GM12878 (cell line): Measurements from ENCODE around the gene ELAPOR1.

Experiments used
- BHLHE40 ChIP-seq, 2 experiments: fragments of 450-650 bp in 1 of 2; IDR thresholded peaks; 2 replicates each; pipeline ENCODE4 v1.6.1; 2011 to 2017; ENCODE audit warnings: low read depth in 2 of 2, borderline replicate concordance in 1 of 2, improper control_type of control experiment in 1 of 2, low read length in 1 of 2, mild to moderate bottlenecking in 1 of 2
- EZH2 ChIP-seq: IDR thresholded peaks from 2 replicates; pipeline ENCODE4 v1.6.1; 2012; ENCODE audit warnings: low read depth, mild to moderate bottlenecking, control low read depth, inconsistent platforms, low read length, borderline replicate concordance; ENCODE audit not compliant: control insufficient read depth
- GABPA ChIP-seq: IDR thresholded peaks from 2 replicates; pipeline ENCODE4 v1.6.1; 2014; ENCODE audit warnings: antibody characterized with exemption, low read depth, mild to moderate bottlenecking, inconsistent platforms
- POLR2A ChIP-seq: IDR thresholded peaks from 2 replicates; pipeline ENCODE4 v1.6.1; 2011; ENCODE audit warnings: low read depth, mild to moderate bottlenecking, low read length
- RFX5 ChIP-seq: IDR thresholded peaks from 2 replicates; pipeline ENCODE4 v1.6.1; 2011; ENCODE audit warnings: low read depth, low read length, improper control_type of control experiment
- SRF ChIP-seq, 2 experiments: IDR thresholded peaks; 2 replicates each; pipeline ENCODE4 v1.6.1; 2011; ENCODE audit warnings: low read depth in 2 of 2, low read length in 2 of 2, mild to moderate bottlenecking in 1 of 2, moderate library complexity in 1 of 2
- TF ChIP-seq, protein P1 (sequence below), 3 experiments: IDR thresholded peaks in 2 of 3; conservative IDR thresholded peaks in 1 of 3; 2 replicates each; pipeline ENCODE4 v1.5.1; 2011; ENCODE audit warnings: low read depth in 3 of 3, low read length in 3 of 3, mild to moderate bottlenecking in 3 of 3, control low read depth in 2 of 3, moderate library complexity in 2 of 3, inconsistent platforms in 1 of 3, mixed read lengths in 1 of 3; ENCODE audit not compliant: control insufficient read depth in 2 of 3, insufficient read depth in 1 of 3; ENCODE audit errors: extremely low read depth in 1 of 3
- TF ChIP-seq, protein P2 (sequence below): fragments of 450-650 bp; formaldehyde crosslinking; IDR thresholded peaks from 2 replicates; pipeline ENCODE4 v1.4.0; 2022; ENCODE audit warnings: mild to moderate bottlenecking, moderate library complexity

DNA sequence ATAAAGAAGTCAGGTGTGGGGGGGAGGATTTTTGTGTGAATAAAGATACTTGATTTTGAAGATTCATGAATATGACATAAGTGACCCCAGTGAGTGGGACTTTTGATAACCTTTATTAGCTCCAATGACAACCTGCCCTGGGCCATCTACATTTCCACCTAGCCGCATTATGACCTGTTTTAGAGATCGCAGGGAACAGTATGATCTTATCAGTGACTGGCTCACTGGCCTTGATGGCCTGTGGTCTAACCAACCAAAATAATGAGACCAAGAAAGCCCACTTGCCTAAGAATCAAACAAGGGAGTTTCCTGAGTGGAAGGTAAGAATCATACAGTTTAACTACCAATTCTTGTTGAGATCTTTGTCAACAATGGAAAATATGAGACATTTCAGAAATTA lies 1.8 kb downstream of the ELAPOR1 start:
- TF ChIP-seq RFX5 (no peak), BHLHE40 (IDR thresholded peaks at IDR 0.05; ENCODE audit: borderline replicate concordance in 1 of 2, low read depth in 2 of 2, low read length in 1 of 2) (no peak), POLR2A (no peak), SRF (IDR thresholded peaks at IDR 0.05; ENCODE audit: low read depth in 2 of 2, low read length in 2 of 2) (no peak), GABPA (no peak), EZH2 (no peak)
- TF ChIP-seq, protein P1, sequence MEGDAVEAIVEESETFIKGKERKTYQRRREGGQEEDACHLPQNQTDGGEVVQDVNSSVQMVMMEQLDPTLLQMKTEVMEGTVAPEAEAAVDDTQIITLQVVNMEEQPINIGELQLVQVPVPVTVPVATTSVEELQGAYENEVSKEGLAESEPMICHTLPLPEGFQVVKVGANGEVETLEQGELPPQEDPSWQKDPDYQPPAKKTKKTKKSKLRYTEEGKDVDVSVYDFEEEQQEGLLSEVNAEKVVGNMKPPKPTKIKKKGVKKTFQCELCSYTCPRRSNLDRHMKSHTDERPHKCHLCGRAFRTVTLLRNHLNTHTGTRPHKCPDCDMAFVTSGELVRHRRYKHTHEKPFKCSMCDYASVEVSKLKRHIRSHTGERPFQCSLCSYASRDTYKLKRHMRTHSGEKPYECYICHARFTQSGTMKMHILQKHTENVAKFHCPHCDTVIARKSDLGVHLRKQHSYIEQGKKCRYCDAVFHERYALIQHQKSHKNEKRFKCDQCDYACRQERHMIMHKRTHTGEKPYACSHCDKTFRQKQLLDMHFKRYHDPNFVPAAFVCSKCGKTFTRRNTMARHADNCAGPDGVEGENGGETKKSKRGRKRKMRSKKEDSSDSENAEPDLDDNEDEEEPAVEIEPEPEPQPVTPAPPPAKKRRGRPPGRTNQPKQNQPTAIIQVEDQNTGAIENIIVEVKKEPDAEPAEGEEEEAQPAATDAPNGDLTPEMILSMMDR (IDR thresholded peaks at IDR 0.05 in 2 of 3, conservative IDR thresholded peaks at IDR 0.05 in 1 of 3; ENCODE audit: control insufficient read depth in 2 of 3, extremely low read depth in 1 of 3, insufficient read depth in 1 of 3, low read depth in 3 of 3, low read length in 3 of 3) = no peak
- TF ChIP-seq, protein P2, sequence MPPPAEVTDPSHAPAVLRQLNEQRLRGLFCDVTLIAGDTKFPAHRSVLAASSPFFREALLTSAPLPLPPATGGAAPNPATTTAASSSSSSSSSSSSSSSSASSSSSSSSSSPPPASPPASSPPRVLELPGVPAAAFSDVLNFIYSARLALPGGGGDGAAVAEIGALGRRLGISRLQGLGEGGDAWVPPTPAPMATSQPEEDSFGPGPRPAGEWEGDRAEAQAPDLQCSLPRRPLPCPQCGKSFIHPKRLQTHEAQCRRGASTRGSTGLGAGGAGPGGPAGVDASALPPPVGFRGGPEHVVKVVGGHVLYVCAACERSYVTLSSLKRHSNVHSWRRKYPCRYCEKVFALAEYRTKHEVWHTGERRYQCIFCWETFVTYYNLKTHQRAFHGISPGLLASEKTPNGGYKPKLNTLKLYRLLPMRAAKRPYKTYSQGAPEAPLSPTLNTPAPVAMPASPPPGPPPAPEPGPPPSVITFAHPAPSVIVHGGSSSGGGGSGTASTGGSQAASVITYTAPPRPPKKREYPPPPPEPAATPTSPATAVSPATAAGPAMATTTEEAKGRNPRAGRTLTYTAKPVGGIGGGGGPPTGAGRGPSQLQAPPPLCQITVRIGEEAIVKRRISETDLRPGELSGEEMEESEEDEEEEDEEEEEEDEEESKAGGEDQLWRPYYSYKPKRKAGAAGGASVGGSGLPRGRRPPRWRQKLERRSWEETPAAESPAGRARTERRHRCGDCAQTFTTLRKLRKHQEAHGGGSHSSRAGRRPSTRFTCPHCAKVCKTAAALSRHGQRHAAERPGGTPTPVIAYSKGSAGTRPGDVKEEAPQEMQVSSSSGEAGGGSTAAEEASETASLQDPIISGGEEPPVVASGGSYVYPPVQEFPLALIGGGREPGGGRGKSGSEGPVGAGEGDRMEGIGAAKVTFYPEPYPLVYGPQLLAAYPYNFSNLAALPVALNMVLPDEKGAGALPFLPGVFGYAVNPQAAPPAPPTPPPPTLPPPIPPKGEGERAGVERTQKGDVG (CRISPR knock-in tag) = no peak
